ENCODE results near the gene PTPN11. TPM values are rescaled to one million over a fixed set of nuclear protein-coding genes. Genes with fewer than 3 reads are reported as not detected.

PTPN11 gene
- total RNA-seq, 1 donor: 98.8 TPM

GRCh38 chr12:112503512-112503911 is 84.8 kb downstream of the PTPN11 start:
- H4K20me1 ChIP-seq (ENCODE audit: insufficient read depth, low read length): no peaks in the 10 kb centered on the region
- no peak for DNase-seq (ENCODE audit: insufficient read length, low spot score, missing footprints)
- H3K4me1 ChIP-seq (ENCODE audit: insufficient read depth, low read length): no peaks in the 10 kb centered on the region
- peaks cover 57% of the 10 kb centered on the region for H3K36me3 ChIP-seq (ENCODE audit: insufficient read depth, low read length)
- no peak overlapping the region for H2AFZ ChIP-seq (ENCODE audit: low read length)
- no peaks in the 10 kb centered on the region for H3K27me3 ChIP-seq (ENCODE audit: insufficient read depth, low read length)
- H3K79me2 ChIP-seq (ENCODE audit: insufficient read depth, low read length): no peaks in the 10 kb centered on the region
- no peak overlapping the region for H3K4me3 ChIP-seq (ENCODE audit: insufficient read depth, low read length)
- TF ChIP-seq CTCF (IDR thresholded peaks at IDR 0.05; ENCODE audit: extremely low read depth, low read depth, low read length): no peak
- H3K9me3 ChIP-seq (ENCODE audit: low read depth, low read length): no peaks in the 10 kb centered on the region
- no peak overlapping the region for H3K4me2 ChIP-seq (ENCODE audit: insufficient read depth, low read length)
- H3K27ac ChIP-seq (ENCODE audit: low read depth, low read length): no peak overlapping the region

DNA sequence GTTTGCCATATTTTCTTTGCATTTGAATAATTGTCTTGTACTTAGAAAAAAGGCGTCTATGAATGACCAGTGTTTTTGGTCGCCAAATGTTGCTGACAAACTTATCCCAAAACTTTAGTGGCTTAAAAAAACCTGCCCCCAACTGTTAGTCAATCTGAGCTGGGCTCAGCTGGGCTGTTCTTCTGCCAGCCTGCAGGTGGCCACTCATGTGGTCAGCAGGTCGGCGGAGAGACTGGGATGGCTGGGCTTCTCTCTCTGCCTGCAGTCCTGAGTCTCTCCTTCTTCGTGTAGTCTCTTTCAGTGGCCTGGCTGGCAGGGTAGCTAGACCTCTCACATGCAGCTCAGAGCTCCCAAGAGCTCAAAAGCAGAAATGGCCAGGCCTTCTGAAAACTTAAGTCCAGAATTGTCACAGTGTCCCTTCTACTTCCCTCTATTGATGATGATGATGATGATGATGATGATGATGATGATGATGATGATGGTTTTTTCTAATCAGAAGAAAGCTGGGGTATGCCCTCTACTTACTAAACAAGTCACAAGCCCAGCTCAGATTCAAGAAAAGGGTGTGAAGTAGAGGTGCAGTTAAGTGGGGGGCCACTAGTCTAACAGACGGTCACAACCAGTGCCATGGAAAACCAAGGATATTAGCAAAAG is 87.9 kb downstream of the PTPN11 start:
- Histone ChIP-seq H3K9me3 (ENCODE audit: low read depth, low read length) (no peaks in the 10 kb centered on the region), H2AFZ (ENCODE audit: low read length) (no peak overlapping the region), H4K20me1 (ENCODE audit: insufficient read depth, low read length) (no peaks in the 10 kb centered on the region), H3K4me1 (ENCODE audit: insufficient read depth, low read length) (no peaks in the 10 kb centered on the region), H3K79me2 (ENCODE audit: insufficient read depth, low read length) (no peaks in the 10 kb centered on the region), H3K27ac (ENCODE audit: low read depth, low read length) (no peak overlapping the region), H3K27me3 (ENCODE audit: insufficient read depth, low read length) (no peaks in the 10 kb centered on the region), H3K4me3 (ENCODE audit: insufficient read depth, low read length) (no peak overlapping the region), H3K36me3 (ENCODE audit: insufficient read depth, low read length) (peaks cover 67% of the 10 kb centered on the region), H3K4me2 (ENCODE audit: insufficient read depth, low read length) (no peak overlapping the region)
- TF ChIP-seq CTCF (IDR thresholded peaks at IDR 0.05; ENCODE audit: extremely low read depth, low read depth, low read length): no peak
- DNase-seq (ENCODE audit: insufficient read length, low spot score, missing footprints): no peak

GRCh38 chr12:112513471-112513870 is 94.7 kb downstream of the PTPN11 start:
- H4K20me1 ChIP-seq (ENCODE audit: insufficient read depth, low read length): no peaks in the 10 kb centered on the region
- no peak overlapping the region for H3K27ac ChIP-seq (ENCODE audit: low read depth, low read length)
- no peak overlapping the region for H3K4me3 ChIP-seq (ENCODE audit: insufficient read depth, low read length)
- no peak overlapping the region for H2AFZ ChIP-seq (ENCODE audit: low read length)
- no peaks in the 10 kb centered on the region for H3K4me1 ChIP-seq (ENCODE audit: insufficient read depth, low read length)
- H3K27me3 ChIP-seq (ENCODE audit: insufficient read depth, low read length): no peaks in the 10 kb centered on the region
- no peaks in the 10 kb centered on the region for H3K79me2 ChIP-seq (ENCODE audit: insufficient read depth, low read length)
- DNase-seq (ENCODE audit: insufficient read length, low spot score, missing footprints): no peak
- peaks cover 10% of the 10 kb centered on the region for H3K36me3 ChIP-seq (ENCODE audit: insufficient read depth, low read length)
- no peaks in the 10 kb centered on the region for H3K9me3 ChIP-seq (ENCODE audit: low read depth, low read length)
- no peak overlapping the region for H3K4me2 ChIP-seq (ENCODE audit: insufficient read depth, low read length)
- TF ChIP-seq CTCF (IDR thresholded peaks at IDR 0.05; ENCODE audit: extremely low read depth, low read depth, low read length): no peak

DNA sequence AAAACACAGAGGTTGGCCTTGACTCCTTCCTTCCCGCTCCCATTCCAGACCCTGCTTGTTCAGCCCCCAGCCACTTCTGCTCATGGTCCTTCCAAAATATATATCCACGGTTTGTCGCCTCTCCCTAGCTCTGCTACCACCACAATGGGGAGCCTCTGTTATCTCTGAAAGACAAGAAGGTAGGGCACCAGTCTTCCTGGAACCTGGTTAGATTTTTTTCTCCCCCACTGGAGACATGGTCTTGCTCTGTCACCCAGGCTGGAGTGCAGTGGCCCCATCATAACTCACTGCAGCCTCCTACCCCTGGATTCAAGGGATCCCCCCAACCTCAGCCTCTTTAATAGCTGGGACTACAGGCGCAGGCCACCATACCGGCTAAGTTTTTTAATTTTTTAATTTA is 95.7 kb downstream of the PTPN11 start:
- H3K27me3 ChIP-seq (ENCODE audit: insufficient read depth, low read length): no peaks in the 10 kb centered on the region
- H3K36me3 ChIP-seq (ENCODE audit: insufficient read depth, low read length): peaks cover 10% of the 10 kb centered on the region
- no peaks in the 10 kb centered on the region for H4K20me1 ChIP-seq (ENCODE audit: insufficient read depth, low read length)
- H3K4me2 ChIP-seq (ENCODE audit: insufficient read depth, low read length): no peak overlapping the region
- TF ChIP-seq CTCF (IDR thresholded peaks at IDR 0.05; ENCODE audit: extremely low read depth, low read depth, low read length): no peak
- no peaks in the 10 kb centered on the region for H3K79me2 ChIP-seq (ENCODE audit: insufficient read depth, low read length)
- no peak overlapping the region for H3K27ac ChIP-seq (ENCODE audit: low read depth, low read length)
- H3K9me3 ChIP-seq (ENCODE audit: low read depth, low read length): no peaks in the 10 kb centered on the region
- no peak for DNase-seq (ENCODE audit: insufficient read length, low spot score, missing footprints)
- no peak overlapping the region for H3K4me3 ChIP-seq (ENCODE audit: insufficient read depth, low read length)
- no peak overlapping the region for H2AFZ ChIP-seq (ENCODE audit: low read length)
- no peaks in the 10 kb centered on the region for H3K4me1 ChIP-seq (ENCODE audit: insufficient read depth, low read length)
